HepG2 (cell line): ENCODE results near the gene ODC1. TPM values are rescaled to one million over a fixed set of nuclear protein-coding genes. Genes with fewer than 3 reads are reported as not detected.

Source experiments
- ATAC-seq: fragments of 200-7000 bp; cut with Tn5 transposase; 3 replicates; pipeline ENCODE4 v1.9.1; 2020; ENCODE audit warnings: mild to moderate bottlenecking, moderate library complexity
- BruUV-seq: library from RNA; stranded (reverse); fragments of 400-500 nt; replicated peaks from 2 replicates; lab custom pipeline; 2021; lab: Mats Ljungman, UMichigan
- CTCF ChIA-PET: fragments of 300-600 bp; formaldehyde crosslinking; extraction: SDS; loops from one replicate; lab custom pipeline; 2021; ENCODE audit warnings: low total read pairs, inconsistent platforms, low intra/inter-chr PET ratio; lab: Yijun Ruan, JAX
- POLR2A ChIA-PET: fragments of 350-600 bp; sonication (Branson Sonifier 250); formaldehyde crosslinking; loops from one replicate; lab custom pipeline; 2020; ENCODE audit warnings: antibody characterized with exemption, inconsistent platforms; lab: Yijun Ruan, JAX
- DNase-seq: peaks from one replicate; pipeline ENCODE4 v3.0.0-alpha.2; 2015; ENCODE audit warnings: low spot score
- FAIRE-seq: peaks from 3 replicates; lab custom pipeline; 2011; peaks lifted over from hg19 to GRCh38; lab: Jason Lieb, UNC
- H2AFZ ChIP-seq: one replicate; pipeline ENCODE4 v1.6.1; 2011; ENCODE audit warnings: low read length, inconsistent platforms
- H3K27ac ChIP-seq: fragments of 300-600 bp; 3 replicates; pipeline ENCODE4 v1.8.0; 2011; ENCODE audit warnings: mixed run types, mild to moderate bottlenecking, mixed read lengths, low read length, inconsistent platforms; ENCODE audit not compliant: insufficient read depth; ENCODE audit errors: extremely low read length
- H3K27me3 ChIP-seq, 2 experiments: fragments of 200-600 bp in 1 of 2; 2 replicates in 1 of 2; 3 replicates in 1 of 2; pipeline versions ENCODE4 v1.6.0 to v1.8.0; 2011; ENCODE audit warnings: low read length in 2 of 2, mild to moderate bottlenecking in 2 of 2, moderate library complexity in 2 of 2, inconsistent platforms in 1 of 2; ENCODE audit not compliant: insufficient read depth in 2 of 2, control insufficient read depth in 1 of 2
- H3K36me3 ChIP-seq, 2 experiments: fragments of 200-600 bp in 1 of 2; replicated peaks in 1 of 2; 2 replicates in 1 of 2; 3 replicates in 1 of 2; pipeline versions ENCODE4 v1.5.1 to v1.8.0; 2011; ENCODE audit warnings: low read length in 2 of 2, inconsistent platforms in 1 of 2; ENCODE audit not compliant: insufficient read depth in 2 of 2, control insufficient read depth in 1 of 2
- H3K4me1 ChIP-seq: 2 replicates; pipeline ENCODE4 v1.5.1; 2012; ENCODE audit warnings: low read length, inconsistent platforms; ENCODE audit not compliant: insufficient read depth
- H3K4me2 ChIP-seq: 2 replicates; pipeline ENCODE4 v1.6.0; 2011; ENCODE audit warnings: low read depth, low read length, inconsistent platforms
- H3K4me3 ChIP-seq, 3 experiments: fragments of 200-600 bp in 1 of 3; sonication (generic), shearing (Covaris generic) in 1 of 3; replicated peaks in 1 of 3; 2 replicates each; pipeline ENCODE4 v1.5.1; 2011 to 2016; ENCODE audit warnings: low read length in 3 of 3, inconsistent platforms in 2 of 3, low read depth in 2 of 3, mild to moderate bottlenecking in 2 of 3, control low read depth in 1 of 3, mixed read lengths in 1 of 3; ENCODE audit not compliant: insufficient read depth in 1 of 3
- H3K79me2 ChIP-seq: one replicate; pipeline ENCODE4 v1.6.1; 2011; ENCODE audit warnings: low read length, inconsistent platforms; ENCODE audit not compliant: insufficient read depth
- H3K9ac ChIP-seq: 2 replicates; pipeline ENCODE4 v1.6.0; 2011; ENCODE audit warnings: mild to moderate bottlenecking, low read depth, low read length, inconsistent platforms; ENCODE audit not compliant: insufficient read depth
- H3K9me3 ChIP-seq: 2 replicates; pipeline ENCODE4 v1.5.1; 2012; ENCODE audit warnings: mild to moderate bottlenecking, low read length
- H4K20me1 ChIP-seq: 2 replicates; pipeline ENCODE4 v1.6.0; 2011; ENCODE audit warnings: inconsistent platforms, mild to moderate bottlenecking, low read length, moderate library complexity; ENCODE audit not compliant: insufficient read depth
- GPN1 ChIP-seq: sonication (generic); formaldehyde crosslinking; IDR thresholded peaks from 2 replicates; pipeline ENCODE4 v1.5.1; 2020; ENCODE audit warnings: missing genetic modification reagents, borderline replicate concordance
- HNF4G ChIP-seq, 2 experiments: sonication (generic) in 1 of 2; formaldehyde crosslinking in 1 of 2; IDR thresholded peaks; 2 replicates each; pipeline versions ENCODE4 v1.4.0 to v1.6.1; 2011 to 2020; ENCODE audit warnings: borderline replicate concordance in 2 of 2, low read depth in 2 of 2, mild to moderate bottlenecking in 2 of 2, low read length in 1 of 2, missing genetic modification reagents in 1 of 2, moderate library complexity in 1 of 2
- ISL2 ChIP-seq: sonication (generic); formaldehyde crosslinking; IDR thresholded peaks from 2 replicates; pipeline ENCODE4 v1.5.0; 2020; ENCODE audit warnings: missing genetic modification reagents
- KLF16 ChIP-seq, 2 experiments: sonication (generic) in 1 of 2; formaldehyde crosslinking in 1 of 2; IDR thresholded peaks; 2 replicates each; pipeline versions ENCODE4 v1.6.1 to v1.8.0; 2016 to 2023; ENCODE audit warnings: missing genetic modification reagents in 2 of 2, missing compliant biosample characterization in 1 of 2
- MAFF ChIP-seq: IDR thresholded peaks from 2 replicates; pipeline ENCODE4 v1.6.1; 2011; ENCODE audit warnings: low read depth, low read length, improper control_type of control experiment
- MYPOP ChIP-seq: sonication (generic); formaldehyde crosslinking; IDR thresholded peaks from 2 replicates; pipeline ENCODE4 v1.8.1; 2023; ENCODE audit warnings: mild to moderate bottlenecking, moderate library complexity, missing genetic modification reagents
- NCOA2 ChIP-seq: sonication (generic); formaldehyde crosslinking; IDR thresholded peaks from 2 replicates; pipeline ENCODE4 v1.8.0; 2022; ENCODE audit warnings: inconsistent platforms
- NFAT5 ChIP-seq: sonication (generic); formaldehyde crosslinking; IDR thresholded peaks from 2 replicates; pipeline ENCODE4 v1.4.0; 2020; ENCODE audit warnings: missing genetic modification reagents
- PHF20 ChIP-seq: sonication (generic); formaldehyde crosslinking; IDR thresholded peaks from 2 replicates; pipeline ENCODE4 v1.5.0; 2020; ENCODE audit warnings: mild to moderate bottlenecking, missing genetic modification reagents
- SIN3A ChIP-seq: IDR thresholded peaks from 2 replicates; pipeline ENCODE4 v1.6.1; 2011; ENCODE audit warnings: low read depth, mild to moderate bottlenecking, control low read depth, low read length, borderline replicate concordance
- SP1 ChIP-seq, 2 experiments: fragments of 450-650 bp in 1 of 2; sonication (generic) in 1 of 2; formaldehyde crosslinking in 1 of 2; IDR thresholded peaks; 2 replicates each; pipeline versions ENCODE4 v1.4.0 to v1.6.1; 2016 to 2020; ENCODE audit warnings: missing genetic modification reagents in 1 of 2
- TEF ChIP-seq: sonication (generic); formaldehyde crosslinking; IDR thresholded peaks from 2 replicates; pipeline ENCODE4 v1.5.0; 2020; ENCODE audit warnings: missing genetic modification reagents
- ZNF556 ChIP-seq: sonication (generic); formaldehyde crosslinking; IDR thresholded peaks from 2 replicates; pipeline ENCODE4 v1.4.0; 2020; ENCODE audit warnings: mild to moderate bottlenecking, missing genetic modification reagents, borderline replicate concordance
- ZNF644 ChIP-seq: IDR thresholded peaks from 2 replicates; pipeline ENCODE4 v1.6.1; 2016; ENCODE audit warnings: low read depth
- ZSCAN21 ChIP-seq: sonication (generic); formaldehyde crosslinking; IDR thresholded peaks from 2 replicates; pipeline ENCODE4 v1.8.0; 2022; ENCODE audit warnings: mild to moderate bottlenecking, missing genetic modification reagents, moderate library complexity, borderline replicate concordance
- WGBS: methylation state at CpG from one replicate; pipeline ENCODE4 v1.1.6; 2017; ENCODE audit warnings: low lambda C conversion rate; 5-methylcytosine and 5-hydroxymethylcytosine counted together
- in situ Hi-C: cut with HindIII; loops from 2 replicates; pipeline ENCODE4 v1.10.0; 2017; ENCODE audit warnings: low pct_unique_long_range_greater_than_20kb; ENCODE audit not compliant: extremely low pct_ligation_motif_present
- intact Hi-C: fragments of 100-400 bp; cut with micrococcal nuclease; formaldehyde crosslinking; loops from one replicate; pipeline ENCODE4 v1.10.0; 2022; ENCODE audit not compliant: unreplicated experiment
- polyA plus RNA-seq, 8 experiments: library from polyadenylated mRNA; depleted of rRNA in 3 of 8; stranded (reverse) in 7 of 8; unstranded in 1 of 8; fragments of >200 nt; fragmentation: Illumina TruSeq in 4 of 8; extraction: Trizol in 4 of 8; gene quantifications; 2 replicates each; pipeline versions ENCODE4 v1.2.1 to v1.2.3, GENCODE V29; 2011 to 2016; ENCODE audit warnings: low read depth in 4 of 8, missing spikeins in 1 of 8, mixed read lengths in 1 of 8; ENCODE audit not compliant: insufficient read depth in 1 of 8
- total RNA-seq, 5 experiments: library from RNA; depleted of rRNA; stranded (reverse); fragments of >200 nt; fragmentation: Illumina TruSeq; extraction: Trizol; gene quantifications; 2 replicates each; pipeline ENCODE4 v1.2.3, GENCODE V29; 2016; ENCODE audit warnings: low read depth in 1 of 5

ODC1 gene
- total and polyA plus RNA-seq, 2 of the 13 experiments (the other 11 are each of a cell fraction or from before 2014, with no cell fraction given), result 142 to 371 TPM

GRCh38 chr2:10407841-10408648, 40.1 kb downstream of the ODC1 start:
- peak; percentile 89 for FAIRE-seq
- in situ Hi-C loops, result loop anchor here (5.0 kb wide), 2 partner anchors 81 to 136 kb away; no protein-coding TSS in a partner anchor
- no TSS peak for BruUV-seq
- TF ChIP-seq ZNF556 (CRISPR knock-in tag) (peak; percentile 40; the same call in 1 of the 2 replicates), ISL2 (CRISPR knock-in tag) (no peak), GPN1 (CRISPR knock-in tag) (no peak), ZNF644 (CRISPR knock-in tag) (0 out of 2 replicates have a peak, but pooled peaks have one; percentile 37), SP1 (IDR thresholded peaks at IDR 0.05) (no peak), SP1 (CRISPR knock-in tag; IDR thresholded peaks at IDR 0.05) (no peak), PHF20 (no peak), NCOA2 (CRISPR knock-in tag) (no peak), HNF4G (IDR thresholded peaks at IDR 0.05; ENCODE audit: borderline replicate concordance, low read depth, low read length) (no peak), HNF4G (CRISPR knock-in tag; IDR thresholded peaks at IDR 0.05; ENCODE audit: borderline replicate concordance, low read depth) (0 out of 2 replicates have a peak, but pooled peaks have one; percentile 41), MAFF (peak; percentile 62), NFAT5 (CRISPR knock-in tag) (no peak), SIN3A (peak; percentile 81; the same call in 1 of the 2 replicates), MYPOP (CRISPR knock-in tag) (no peak), TEF (CRISPR knock-in tag) (no peak), KLF16 (CRISPR knock-in tag; IDR thresholded peaks at IDR 0.05) (peak in 1 of 2 experiments; percentile 7; a peak in 1 of 4 replicates), ZSCAN21 (CRISPR knock-in tag) (no peak)

More at GRCh38 chr2:10407841-10408648, 40.1 kb downstream of the ODC1 start:
- peak; percentile 84 for DNase-seq
- Histone ChIP-seq H4K20me1 (no peaks in the 10 kb centered on the region; the same call in 1 of the 2 replicates), H3K9me3 (no peaks in the 10 kb centered on the region), H3K27me3 (no peaks in the 10 kb centered on the region), H3K9ac (no peak overlapping the region), H3K4me3 (peak overlapping the region in 1 of 3 experiments; percentile 27; a peak in 1 of 6 replicates), H3K4me2 (peak overlapping the region; percentile 61), H2AFZ (no peak overlapping the region), H3K27ac (peak overlapping the region; percentile 56), H3K4me1 (peaks cover 28% of the 10 kb centered on the region), H3K79me2 (no peaks in the 10 kb centered on the region), H3K36me3 (peaks cover 2 to 10% of the 10 kb centered on the region in 2 experiments)
- CTCF ChIA-PET, result interaction anchor here (1.0 to 2.0 kb wide), 8 partner anchors 91 to 284 kb away, joined by 3 to 17 read pairs (median 6); partner anchors contain the start of gene HPCAL1
- POLR2A ChIA-PET, result interaction anchor here (0.8 to 3.1 kb wide), 13 partner anchors 40 to 351 kb away, joined by 3 to 32 read pairs (median 6); partner anchors contain the start of gene HPCAL1
- WGBS, result 30% methylated on average over 11 of the region's 11 CpGs
- intact Hi-C loops, result loop anchor here (2.0 to 10.0 kb wide), 3 partner anchors 81 to 283 kb away; partner anchors contain the start of gene RRM2
- ATAC-seq, result peak; percentile 83
